NCI-H460 (cell line): Measurements from ENCODE around the gene PKNOX1. TPM values are rescaled to one million over a fixed set of nuclear protein-coding genes. Genes with fewer than 3 reads are reported as not detected.

Experiments used
- small RNA-seq, 2 experiments: library from RNA; depleted of rRNA; stranded (forward); fragments of <200 nt; gene quantifications; one replicate each; pipeline ENCODE3, GENCODE V24; 2014
- total RNA-seq: library from RNA; depleted of rRNA; stranded (reverse); fragments of >200 nt; shearing (Covaris generic); gene quantifications from 2 replicates; pipeline ENCODE4 v1.2.3, GENCODE V29; 2014; rRNA removed

Gene PKNOX1
- total RNA-seq, 1 experiment from 2014 or later: 9.7 TPM

Small RNA genes lying within 50 kb of the gene (small RNA-seq; reads per million reads assigned to genes)
- 0 reads per million in 2 experiments for gene MIR5692B

Other genes with a start within 250 kb of the PKNOX1 start
- gene WDR4, start 95.0 kb upstream of the PKNOX1 start, total RNA-seq: 8.8 and 9.8 TPM in 2 replicates
- 28.0 and 30.1 TPM in 2 replicates for gene NDUFV3, start 81.3 kb upstream of the PKNOX1 start, total RNA-seq
- not detected in 2 replicates for gene ERVH48-1, start 48.9 kb upstream of the PKNOX1 start, total RNA-seq
- 44.9 and 46.2 TPM in 2 replicates for gene CBS, start 101.3 kb downstream of the PKNOX1 start, total RNA-seq
- gene U2AF1, start 133.0 kb downstream of the PKNOX1 start, total RNA-seq: 23.2 and 26.8 TPM in 2 replicates
- gene CRYAA, start 194.4 kb downstream of the PKNOX1 start, total RNA-seq: not detected in 2 replicates